BLaER1 treated with 17β-estradiol and CSF1 and Interleukin-3, amounts not matched to agents 10 nM and 100 nM (cell line): Measurements from ENCODE around the gene ANKRD65.

Experiments used
- H3K27ac ChIP-seq, 11 experiments: shearing (Covaris generic); formaldehyde crosslinking; 2 replicates each; pipeline ENCODE4 v1.8.1; 2022
- H3K27me3 ChIP-seq, 11 experiments: shearing (Covaris generic); formaldehyde crosslinking; 2 replicates each; pipeline ENCODE4 v1.8.1; 2022
- H3K36me3 ChIP-seq, 11 experiments: shearing (Covaris generic); formaldehyde crosslinking; 2 replicates each; pipeline ENCODE4 v1.8.1; 2022
- H3K4me1 ChIP-seq, 10 experiments: shearing (Covaris generic); formaldehyde crosslinking; 2 replicates each; pipeline ENCODE4 v1.8.1; 2022
- H3K4me2 ChIP-seq, 11 experiments: shearing (Covaris generic); formaldehyde crosslinking; 2 replicates each; pipeline ENCODE4 v1.8.1; 2022
- H3K4me3 ChIP-seq, 10 experiments: shearing (Covaris generic); formaldehyde crosslinking; 2 replicates each; pipeline ENCODE4 v1.8.1; 2022
- H3K9ac ChIP-seq, 11 experiments: shearing (Covaris generic); formaldehyde crosslinking; 2 replicates each; pipeline ENCODE4 v1.8.1; 2022
- H3K9me3 ChIP-seq, 11 experiments: shearing (Covaris generic); formaldehyde crosslinking; replicated peaks in 1 of 11; 2 replicates each; pipeline ENCODE4 v1.8.1; 2022
- H4K20me1 ChIP-seq, 11 experiments: shearing (Covaris generic); formaldehyde crosslinking; 2 replicates each; pipeline ENCODE4 v1.8.1; 2022
- Cebpa-rat ChIP-seq, 11 experiments: shearing (Covaris generic); IDR thresholded peaks; 2 replicates each; pipeline ENCODE4 v1.8.1; 2022

The ANKRD65 gene

DNA sequence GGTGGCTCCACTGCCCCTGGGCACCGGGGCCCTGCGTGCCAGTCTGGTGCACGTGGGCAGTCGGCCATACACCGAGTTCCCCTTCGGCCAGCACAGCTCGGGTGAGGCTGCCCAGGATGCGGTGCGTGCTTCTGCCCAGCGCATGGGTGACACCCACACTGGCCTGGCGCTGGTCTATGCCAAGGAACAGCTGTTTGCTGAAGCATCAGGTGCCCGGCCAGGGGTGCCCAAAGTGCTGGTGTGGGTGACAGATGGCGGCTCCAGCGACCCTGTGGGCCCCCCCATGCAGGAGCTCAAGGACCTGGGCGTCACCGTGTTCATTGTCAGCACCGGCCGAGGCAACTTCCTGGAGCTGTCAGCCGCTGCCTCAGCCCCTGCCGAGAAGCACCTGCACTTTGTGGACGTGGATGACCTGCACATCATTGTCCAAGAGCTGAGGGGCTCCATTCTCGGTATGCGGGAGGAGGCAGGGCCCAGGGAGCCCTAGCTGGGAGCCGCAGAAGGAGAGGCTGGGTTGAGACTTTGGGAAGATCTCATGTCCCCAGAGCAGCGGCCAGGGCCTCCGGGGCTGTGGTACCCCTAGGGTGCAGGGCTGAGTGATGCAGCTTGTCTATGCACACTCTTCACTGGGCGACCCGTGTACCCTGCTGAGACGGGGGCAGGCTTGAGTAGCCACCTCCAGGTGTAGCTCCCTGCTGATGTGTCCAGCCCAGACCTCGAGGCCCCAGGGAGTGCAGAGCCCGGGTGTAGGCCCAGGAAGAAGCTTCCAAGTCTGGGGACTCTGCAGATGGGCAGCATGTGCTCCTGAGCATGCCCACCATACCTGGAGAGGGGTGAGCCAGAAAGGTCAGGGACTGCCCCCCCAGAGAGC lies 16.2 kb upstream of the ANKRD65 start:
- H3K36me3 ChIP-seq = peaks cover 0 to 4% (median 0%) of the 10 kb centered on the region in 11 experiments; a peak in 1 of 22 replicates
- no peaks in the 10 kb centered on the region; a peak in 1 of 22 replicates for H3K27me3 ChIP-seq
- TF ChIP-seq Cebpa-rat (IDR thresholded peaks at IDR 0.05) = no peak
- peaks cover 0 to 49% (median 28%) of the 10 kb centered on the region in 11 experiments; a peak in 16 of 22 replicates for H4K20me1 ChIP-seq
- peak overlapping the region; percentile 17 to 70 (median 62); a peak in 18 of 20 replicates for H3K4me3 ChIP-seq
- H3K9ac ChIP-seq = peak overlapping the region in 10 of 11 experiments; percentile 55 to 79 (median 72); a peak in 19 of 22 replicates
- H3K9me3 ChIP-seq = no peaks in the 10 kb centered on the region
- H3K4me1 ChIP-seq = peaks cover 88 to 97% (median 96%) of the 10 kb centered on the region in 10 experiments
- H3K4me2 ChIP-seq = peak overlapping the region; percentile 90 to 100 (median 99)
- peak overlapping the region in 3 of 11 experiments; percentile 8 to 48 (median 35); a peak in 3 of 22 replicates for H3K27ac ChIP-seq

- H3K4me3 ChIP-seq = peak overlapping the region; percentile 57 to 70 (median 62); a peak in 19 of 20 replicates
- H3K27ac ChIP-seq = 0 out of 22 replicates have a peak overlapping the region, but pooled peaks of 1 of the 11 experiments have one; percentile 22
- TF ChIP-seq Cebpa-rat (IDR thresholded peaks at IDR 0.05) = no peak
- H3K9me3 ChIP-seq = no peaks in the 10 kb centered on the region
- peaks cover 0 to 4% (median 0%) of the 10 kb centered on the region in 11 experiments; a peak in 1 of 22 replicates for H3K36me3 ChIP-seq
- H3K9ac ChIP-seq = peak overlapping the region; percentile 55 to 79 (median 72); a peak in 19 of 22 replicates
- H3K4me2 ChIP-seq = peak overlapping the region; percentile 90 to 100 (median 99)
- peaks cover 0 to 49% (median 28%) of the 10 kb centered on the region in 11 experiments; a peak in 16 of 22 replicates for H4K20me1 ChIP-seq
- H3K4me1 ChIP-seq = peaks cover 91 to 97% (median 97%) of the 10 kb centered on the region in 10 experiments
- H3K27me3 ChIP-seq = no peaks in the 10 kb centered on the region; a peak in 1 of 22 replicates
Observed at GRCh38 chr1:1436630-1437032, 15.6 kb upstream of the ANKRD65 start.

GRCh38 chr1:1435911-1436629 lies 15.0 kb upstream of the ANKRD65 start:
- H3K4me1 ChIP-seq = peaks cover 88 to 97% (median 97%) of the 10 kb centered on the region in 10 experiments
- peak overlapping the region; percentile 90 to 100 (median 99) for H3K4me2 ChIP-seq
- no peaks in the 10 kb centered on the region; a peak in 1 of 22 replicates for H3K27me3 ChIP-seq
- H3K9ac ChIP-seq = peak overlapping the region; percentile 55 to 79 (median 72); a peak in 20 of 22 replicates
- no peak for TF ChIP-seq Cebpa-rat (IDR thresholded peaks at IDR 0.05)
- H3K4me3 ChIP-seq = peak overlapping the region; percentile 57 to 70 (median 62)
- peaks cover 0 to 4% (median 0%) of the 10 kb centered on the region in 11 experiments; a peak in 1 of 22 replicates for H3K36me3 ChIP-seq
- peak overlapping the region in 5 of 11 experiments; percentile 22 to 77 (median 38); a peak in 8 of 22 replicates for H3K27ac ChIP-seq
- H3K9me3 ChIP-seq = no peaks in the 10 kb centered on the region
- peaks cover 0 to 49% (median 28%) of the 10 kb centered on the region in 11 experiments; a peak in 16 of 22 replicates for H4K20me1 ChIP-seq

- Histone ChIP-seq H3K27ac (peak within 1 kb of the TSS; percentile 63 to 78 (median 69); a peak in 19 of 22 replicates), H3K4me3 (peak within 1 kb of the TSS; percentile 57 to 70 (median 62)), H3K4me2 (peak within 1 kb of the TSS; percentile 90 to 100 (median 99)), H3K27me3 (no peaks in the 10 kb centered on the region; a peak in 2 of 22 replicates), H3K9me3 (no peaks in the 10 kb centered on the region), H3K4me1 (peaks cover 85 to 97% (median 97%) of the 10 kb centered on the region in 10 experiments), H3K9ac (peak within 1 kb of the TSS; percentile 55 to 79 (median 72); a peak in 21 of 22 replicates), H4K20me1 (peaks cover 0 to 46% (median 28%) of the 10 kb centered on the region in 11 experiments; a peak in 16 of 22 replicates), H3K36me3 (peaks cover 0 to 4% (median 0%) of the 10 kb centered on the region in 11 experiments; a peak in 1 of 22 replicates)
- no peak for TF ChIP-seq Cebpa-rat (IDR thresholded peaks at IDR 0.05)
Observed at GRCh38 chr1:1435106-1435903, 14.2 kb upstream of the ANKRD65 start, which contains the start of gene VWA1. VWA1 (plus strand) TSS chr1:1435690; CDS start chr1:1435749, 59 bp downstream.

GRCh38 chr1:1434824-1435105 lies 13.7 kb upstream of the ANKRD65 start:
- H3K9ac ChIP-seq = peak overlapping the region; percentile 55 to 79 (median 72); a peak in 19 of 22 replicates
- no peaks in the 10 kb centered on the region; a peak in 2 of 22 replicates for H3K27me3 ChIP-seq
- H4K20me1 ChIP-seq = peaks cover 0 to 46% (median 28%) of the 10 kb centered on the region in 11 experiments; a peak in 16 of 22 replicates
- H3K36me3 ChIP-seq = peaks cover 0 to 4% (median 0%) of the 10 kb centered on the region in 11 experiments; a peak in 1 of 22 replicates
- H3K9me3 ChIP-seq = no peaks in the 10 kb centered on the region
- TF ChIP-seq Cebpa-rat (IDR thresholded peaks at IDR 0.05) = no peak
- H3K4me1 ChIP-seq = peaks cover 84 to 97% (median 97%) of the 10 kb centered on the region in 10 experiments
- H3K4me2 ChIP-seq = peak overlapping the region; percentile 90 to 100 (median 99)
- peak overlapping the region; percentile 57 to 70 (median 62); a peak in 19 of 20 replicates for H3K4me3 ChIP-seq
- H3K27ac ChIP-seq = peak overlapping the region in 8 of 11 experiments; percentile 65 to 78 (median 76); a peak in 16 of 22 replicates

DNA sequence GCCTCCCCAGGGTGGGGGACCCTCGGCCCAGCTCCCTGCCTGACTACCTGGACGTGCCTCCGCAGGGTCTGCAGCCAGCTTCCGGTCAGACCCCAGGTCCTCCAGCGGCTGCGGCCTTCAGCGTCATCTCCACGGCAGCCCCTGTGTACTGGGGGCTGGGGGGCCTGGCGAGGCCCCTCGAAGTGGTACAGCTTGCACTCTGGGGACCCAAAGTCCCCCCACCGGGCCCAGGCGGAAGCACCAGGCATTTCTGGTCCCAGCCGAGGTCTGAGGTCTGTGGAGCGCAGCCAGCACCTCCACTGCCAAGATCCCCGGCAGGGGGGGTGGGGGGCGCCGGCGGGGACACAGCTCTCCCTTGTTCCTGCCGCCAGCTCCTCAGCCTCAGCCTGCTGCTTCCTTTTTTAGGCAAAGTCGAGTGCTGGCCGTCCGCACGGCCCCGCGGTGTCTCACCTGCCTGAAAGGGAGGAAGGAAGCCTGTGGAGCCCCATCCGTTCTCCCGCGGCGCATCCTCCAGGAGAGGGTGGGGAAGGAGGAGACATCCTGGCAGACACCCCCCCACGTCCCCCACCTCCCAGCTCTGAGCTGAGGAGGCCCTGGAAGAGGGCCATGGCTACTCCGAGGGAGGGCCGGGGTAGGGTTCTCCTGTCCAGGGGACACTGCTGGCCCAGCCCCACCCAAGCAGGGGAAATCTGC lies 13.2 kb upstream of the ANKRD65 start:
- H3K4me1 ChIP-seq = peaks cover 81 to 97% (median 95%) of the 10 kb centered on the region in 10 experiments
- H3K27ac ChIP-seq = peak overlapping the region; percentile 63 to 78 (median 69)
- H4K20me1 ChIP-seq = peaks cover 0 to 43% (median 28%) of the 10 kb centered on the region in 11 experiments; a peak in 16 of 22 replicates
- peak overlapping the region; percentile 37 to 70 (median 62) for H3K4me3 ChIP-seq
- no peaks in the 10 kb centered on the region; a peak in 2 of 22 replicates for H3K27me3 ChIP-seq
- H3K9me3 ChIP-seq = no peaks in the 10 kb centered on the region
- H3K9ac ChIP-seq = peak overlapping the region; percentile 53 to 79 (median 72)
- H3K36me3 ChIP-seq = peaks cover 0 to 3% (median 0%) of the 10 kb centered on the region in 11 experiments; a peak in 1 of 22 replicates
- no peak for TF ChIP-seq Cebpa-rat (IDR thresholded peaks at IDR 0.05)
- peak overlapping the region; percentile 90 to 100 (median 99) for H3K4me2 ChIP-seq

GRCh38 chr1:1433804-1434130 lies 12.7 kb upstream of the ANKRD65 start:
- peaks cover 75 to 96% (median 90%) of the 10 kb centered on the region in 10 experiments for H3K4me1 ChIP-seq
- H3K4me2 ChIP-seq = peak overlapping the region; percentile 90 to 100 (median 99)
- no peak for TF ChIP-seq Cebpa-rat (IDR thresholded peaks at IDR 0.05)
- H3K9ac ChIP-seq = peak overlapping the region; percentile 53 to 79 (median 72)
- peak overlapping the region; percentile 32 to 70 (median 60) for H3K4me3 ChIP-seq
- peaks cover 0 to 38% (median 27%) of the 10 kb centered on the region in 11 experiments; a peak in 16 of 22 replicates for H4K20me1 ChIP-seq
- no peaks in the 10 kb centered on the region; a peak in 1 of 22 replicates for H3K36me3 ChIP-seq
- H3K27ac ChIP-seq = peak overlapping the region; percentile 63 to 78 (median 69)
- H3K9me3 ChIP-seq = no peaks in the 10 kb centered on the region
- H3K27me3 ChIP-seq = no peaks in the 10 kb centered on the region; a peak in 2 of 22 replicates
